Activated naive CD8-positive, alpha-beta T cell (primary cell): ENCODE data around the gene TMEM91.
"Not testable (repeated sequence)": the region's sequence is repeated elsewhere in the genome, so short reads cannot be mapped to it uniquely, and the experiment has no call there.

Experiments used
- H3K27ac Mint-ChIP-seq: one replicate; pipeline ENCODE4 v1.8.0; 2021; ENCODE audit warnings: mixed read lengths
- H3K27me3 Mint-ChIP-seq: one replicate; pipeline ENCODE4 v1.8.0; 2021; ENCODE audit warnings: mixed read lengths
- H3K36me3 Mint-ChIP-seq: one replicate; pipeline ENCODE4 v1.8.0; 2021; ENCODE audit warnings: mixed read lengths
- H3K4me1 Mint-ChIP-seq: one replicate; pipeline ENCODE4 v1.8.0; 2021; ENCODE audit warnings: low read depth, mixed read lengths
- H3K4me3 Mint-ChIP-seq: one replicate; pipeline ENCODE4 v1.8.0; 2021; ENCODE audit warnings: mild to moderate bottlenecking, mixed read lengths
- H3K9me3 Mint-ChIP-seq: one replicate; pipeline ENCODE4 v1.8.0; 2021; ENCODE audit warnings: low read depth, mixed read lengths

TMEM91 gene

DNA sequence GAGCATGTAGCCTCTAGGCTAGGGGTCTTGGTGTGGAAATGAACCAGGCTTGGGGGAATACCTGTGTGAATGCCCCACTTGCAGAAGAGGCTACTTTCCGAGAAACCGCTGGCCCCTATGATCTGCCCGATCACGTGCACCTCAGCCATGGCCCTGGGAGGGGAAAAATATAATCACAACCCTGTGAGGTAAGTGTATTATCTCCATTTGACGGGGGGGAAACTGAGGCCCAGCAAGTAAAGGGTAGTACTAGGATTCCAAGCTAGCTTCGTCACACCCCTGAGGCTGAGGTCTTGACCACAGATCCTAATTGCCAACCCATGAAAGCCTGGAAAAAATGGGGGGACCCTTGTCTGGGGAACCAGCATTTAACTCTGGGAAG is 13.0 kb upstream of the TMEM91 start:
- H3K4me1 Mint-ChIP-seq: peaks cover 47% of the 10 kb centered on the region
- H3K9me3 Mint-ChIP-seq: no peaks in the 10 kb centered on the region
- H3K36me3 Mint-ChIP-seq: no peaks in the 10 kb centered on the region
- H3K27ac Mint-ChIP-seq: peak overlapping the region; percentile 98
- H3K4me3 Mint-ChIP-seq: peak overlapping the region; percentile 97
- H3K27me3 Mint-ChIP-seq: no peaks in the 10 kb centered on the region

DNA sequence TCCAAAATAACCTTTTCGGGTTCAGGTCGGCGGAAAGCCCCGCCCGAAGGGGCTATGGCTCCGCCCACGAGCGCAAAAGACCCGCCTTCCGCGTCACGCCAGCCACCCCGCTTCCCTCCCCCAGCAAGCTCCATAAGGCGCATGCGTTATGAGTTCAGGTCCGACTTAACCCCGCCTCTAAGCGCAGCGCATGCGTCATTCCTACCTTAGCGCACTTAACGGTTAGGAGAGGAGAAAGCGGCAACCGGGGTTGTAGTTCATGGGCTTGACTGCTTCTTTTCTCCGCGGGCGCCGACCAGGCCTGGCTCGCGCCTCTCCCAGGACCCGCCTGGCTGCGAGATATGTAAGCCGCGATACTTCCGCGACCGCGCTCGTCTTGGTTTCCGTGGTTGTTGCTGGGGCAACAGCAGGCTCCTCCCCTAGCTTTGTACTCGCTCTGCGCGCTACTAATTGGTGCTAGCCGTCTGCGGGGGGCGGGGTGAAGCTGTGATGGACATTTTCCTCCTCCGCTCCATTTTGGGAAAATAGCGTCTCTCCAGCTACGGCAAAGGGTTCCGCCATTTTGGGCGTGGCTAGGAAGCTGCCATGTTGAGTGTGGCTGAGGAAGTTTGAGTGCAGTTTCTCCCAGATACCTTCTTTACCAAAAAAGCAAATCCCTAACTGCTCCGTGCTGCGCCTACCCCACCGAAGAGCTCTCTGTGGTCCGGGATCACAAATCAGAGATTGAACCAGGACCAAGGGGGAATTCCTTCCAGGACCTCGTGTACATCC is 12.4 kb upstream of the TMEM91 start, which contains the start of gene B9D2:
Gene B9D2, minus strand, starts transcription at position 397 of the 771 bp plus-strand sequence. CDS start 630 bp downstream, outside the sequence.
- no peaks in the 10 kb centered on the region for H3K9me3 Mint-ChIP-seq
- H3K27ac Mint-ChIP-seq: peak within 1 kb of the TSS; percentile 98
- H3K27me3 Mint-ChIP-seq: no peaks in the 10 kb centered on the region
- peak within 1 kb of the TSS; percentile 97 for H3K4me3 Mint-ChIP-seq
- H3K4me1 Mint-ChIP-seq: peaks cover 42% of the 10 kb centered on the region
- no peaks in the 10 kb centered on the region for H3K36me3 Mint-ChIP-seq

DNA sequence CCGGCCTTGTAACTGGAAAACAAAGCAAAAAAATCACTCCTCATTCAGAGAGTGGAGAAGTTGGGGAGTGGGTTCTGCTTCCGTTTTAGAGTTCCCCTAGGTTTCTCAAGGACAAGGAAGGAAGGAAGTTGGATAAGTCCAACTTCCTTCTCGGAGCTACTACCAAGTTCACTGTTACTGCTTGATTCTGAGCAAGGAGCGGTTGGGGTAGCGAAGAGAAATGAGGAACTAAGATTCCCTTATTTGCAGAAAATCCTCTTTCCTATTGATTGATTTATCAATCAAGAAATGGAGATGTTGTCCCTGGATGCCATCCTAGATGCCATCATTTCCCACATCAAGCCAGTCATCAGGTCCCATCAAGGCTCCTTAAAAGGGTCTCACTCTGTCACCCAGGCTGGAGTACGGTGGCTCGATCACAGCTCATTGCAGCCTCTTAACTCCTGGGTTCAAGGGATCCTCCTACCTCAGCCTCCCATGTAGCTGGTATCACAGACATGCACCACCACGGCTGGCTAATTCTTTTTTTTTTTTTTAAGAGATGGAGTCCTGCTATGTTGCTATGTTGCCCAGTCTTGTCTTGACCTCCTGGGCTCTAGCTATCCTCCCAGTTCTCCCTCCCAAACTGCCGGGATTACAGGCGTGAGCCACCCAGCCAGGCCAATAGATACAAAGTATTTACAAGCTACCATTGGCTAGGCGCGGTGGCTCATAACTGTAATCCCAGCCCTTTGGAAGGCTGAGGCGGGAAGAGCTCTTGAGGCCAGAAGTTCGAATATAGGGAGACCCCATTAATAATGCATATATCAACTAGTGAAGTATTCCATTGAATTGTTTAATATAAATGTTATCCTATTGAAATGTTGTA is 11.6 kb upstream of the TMEM91 start:
- Mint-ChIP-seq H3K27me3 (no peaks in the 10 kb centered on the region), H3K36me3 (no peaks in the 10 kb centered on the region), H3K4me3 (peak overlapping the region; percentile 97), H3K4me1 (peaks cover 39% of the 10 kb centered on the region), H3K9me3 (no peaks in the 10 kb centered on the region), H3K27ac (peak overlapping the region; percentile 98)

- Mint-ChIP-seq H3K36me3 (no peaks in the 10 kb centered on the region), H3K4me1 (peaks cover 32% of the 10 kb centered on the region), H3K27ac (no peak overlapping the region), H3K9me3 (no peaks in the 10 kb centered on the region), H3K4me3 (no peak overlapping the region), H3K27me3 (no peaks in the 10 kb centered on the region)
Measured at GRCh38 chr19:41366089-41366488, 10.2 kb upstream of the TMEM91 start.

- Mint-ChIP-seq H3K27me3 (no peaks in the 10 kb centered on the region), H3K4me3 (no peak overlapping the region), H3K9me3 (no peaks in the 10 kb centered on the region), H3K4me1 (peaks cover 25% of the 10 kb centered on the region), H3K27ac (no peak overlapping the region), H3K36me3 (no peaks in the 10 kb centered on the region)
Measured at GRCh38 chr19:41367848-41368301, 8.5 kb upstream of the TMEM91 start.

DNA sequence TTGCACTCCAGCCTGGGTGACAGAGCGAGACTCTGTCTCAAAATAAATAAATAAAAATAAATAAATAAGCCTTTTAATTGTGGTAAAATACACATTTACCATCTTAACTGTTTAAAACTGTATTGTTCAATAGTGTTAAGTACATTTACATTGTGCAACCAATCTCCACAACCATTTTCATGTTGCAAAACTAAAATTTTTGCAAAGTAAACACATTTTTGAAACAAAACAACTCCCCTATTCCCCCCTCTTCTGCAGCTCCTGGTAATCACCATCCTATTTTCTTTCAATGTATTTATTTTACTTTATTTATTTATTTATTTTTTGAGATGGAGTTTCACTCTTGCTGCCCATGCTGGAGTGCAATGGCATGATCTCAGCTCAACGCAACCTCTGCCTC is 6.6 kb upstream of the TMEM91 start:
- Mint-ChIP-seq H3K36me3 (no peaks in the 10 kb centered on the region), H3K27ac (no peak overlapping the region), H3K4me1 (peaks cover 10% of the 10 kb centered on the region), H3K4me3 (no peak overlapping the region), H3K9me3 (no peaks in the 10 kb centered on the region), H3K27me3 (no peaks in the 10 kb centered on the region)

GRCh38 chr19:41371119-41371518 is 5.2 kb upstream of the TMEM91 start:
- H3K4me1 Mint-ChIP-seq, H3K27me3 Mint-ChIP-seq, H3K9me3 Mint-ChIP-seq, H3K4me3 Mint-ChIP-seq, H3K36me3 Mint-ChIP-seq: not testable (repeated sequence)
- H3K27ac Mint-ChIP-seq: peak overlapping the region; percentile 64

DNA sequence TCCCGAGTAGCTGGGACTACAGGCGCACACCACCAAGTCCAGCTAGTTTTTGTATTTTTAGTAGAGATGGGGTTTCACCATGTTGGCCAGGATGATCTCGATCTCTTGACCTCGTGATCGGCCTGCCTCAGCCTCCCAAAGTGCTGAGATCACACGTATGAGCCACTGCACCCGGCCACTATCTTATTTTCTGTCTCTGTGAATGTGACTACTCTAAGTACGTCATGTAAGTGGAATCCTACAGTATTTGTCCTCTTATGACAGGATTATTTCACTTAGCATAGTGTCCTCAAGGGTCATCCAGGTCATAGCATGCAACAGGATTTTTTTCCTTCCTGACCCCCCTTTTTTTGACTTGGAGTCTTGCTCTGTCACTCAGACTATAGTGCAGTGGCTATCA is 4.8 kb upstream of the TMEM91 start:
- Mint-ChIP-seq H3K4me1 (peaks cover 9% of the 10 kb centered on the region), H3K9me3 (no peaks in the 10 kb centered on the region), H3K27me3 (no peaks in the 10 kb centered on the region), H3K4me3 (no peak overlapping the region), H3K36me3 (no peaks in the 10 kb centered on the region), H3K27ac (peak overlapping the region; percentile 64)

- peaks cover 16% of the 10 kb centered on the region for H3K4me1 Mint-ChIP-seq
- no peaks in the 10 kb centered on the region for H3K9me3 Mint-ChIP-seq
- H3K27ac Mint-ChIP-seq: no peak overlapping the region
Measured at GRCh38 chr19:41372501-41372900, 3.8 kb upstream of the TMEM91 start.

DNA sequence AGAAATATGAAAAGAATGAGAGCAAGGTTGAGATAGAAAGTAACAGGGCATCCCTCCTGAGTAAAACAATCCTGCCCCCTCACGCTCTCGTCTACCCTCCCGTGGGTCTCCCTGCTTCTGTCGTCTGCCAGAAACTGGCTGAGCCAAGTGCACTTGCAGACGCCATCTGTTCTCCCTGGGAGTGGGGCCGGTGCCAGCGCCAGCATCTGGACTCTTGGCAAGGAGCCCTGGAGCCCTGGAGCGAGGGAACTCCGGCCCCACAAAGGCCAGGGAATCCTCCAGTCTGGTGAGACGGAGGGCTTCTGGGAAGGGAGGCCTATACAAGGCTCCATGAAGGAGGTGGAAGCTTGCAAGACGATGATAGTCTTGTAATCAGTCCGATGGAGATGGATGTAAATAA is 2.3 kb upstream of the TMEM91 start:
- H3K9me3 Mint-ChIP-seq: no peaks in the 10 kb centered on the region
- no peaks in the 10 kb centered on the region for H3K36me3 Mint-ChIP-seq
- H3K4me1 Mint-ChIP-seq: peaks cover 17% of the 10 kb centered on the region
- H3K27me3 Mint-ChIP-seq: no peaks in the 10 kb centered on the region
- no peak overlapping the region for H3K4me3 Mint-ChIP-seq
- H3K27ac Mint-ChIP-seq: no peak overlapping the region

More at GRCh38 chr19:41372501-41372900, 3.8 kb upstream of the TMEM91 start:
- H3K27me3 Mint-ChIP-seq: no peaks in the 10 kb centered on the region
- no peaks in the 10 kb centered on the region for H3K36me3 Mint-ChIP-seq
- H3K4me3 Mint-ChIP-seq: no peak overlapping the region

DNA sequence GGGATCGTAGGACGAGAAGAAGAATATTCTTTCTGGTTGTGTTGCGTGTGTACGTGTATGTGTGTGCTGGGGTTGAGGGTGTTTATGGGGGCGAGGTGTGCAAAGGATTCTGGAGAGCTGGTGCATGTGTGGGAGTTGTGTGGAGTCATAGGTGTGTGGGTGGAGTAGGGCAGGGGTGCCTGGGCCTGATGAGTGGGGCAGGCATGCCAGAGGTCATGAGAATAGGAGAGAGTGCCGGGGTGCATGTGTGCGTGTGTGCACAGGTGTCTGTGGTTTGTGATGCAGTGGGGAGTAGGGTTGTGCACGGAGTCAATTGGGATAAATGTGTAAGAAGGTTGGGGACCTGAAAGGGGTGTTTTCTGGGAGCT is 649 bp downstream of the TMEM91 start:
- Mint-ChIP-seq H3K27me3 (no peaks in the 10 kb centered on the region), H3K27ac (peak overlapping the region; percentile 88), H3K36me3 (no peaks in the 10 kb centered on the region), H3K4me1 (peaks cover 17% of the 10 kb centered on the region), H3K4me3 (peak overlapping the region; percentile 86), H3K9me3 (no peaks in the 10 kb centered on the region)

- Mint-ChIP-seq H3K27ac (peak overlapping the region; percentile 64), H3K4me1 (peaks cover 17% of the 10 kb centered on the region), H3K27me3 (no peaks in the 10 kb centered on the region), H3K4me3 (no peak overlapping the region), H3K36me3 (no peaks in the 10 kb centered on the region), H3K9me3 (no peaks in the 10 kb centered on the region)
Measured at GRCh38 chr19:41377977-41378709, 1.8 kb downstream of the TMEM91 start.

GRCh38 chr19:41381536-41381935 is 5.2 kb downstream of the TMEM91 start:
- H3K4me1 Mint-ChIP-seq: peaks cover 12% of the 10 kb centered on the region
- not testable (repeated sequence) for H3K27ac Mint-ChIP-seq, H3K36me3 Mint-ChIP-seq, H3K9me3 Mint-ChIP-seq, H3K27me3 Mint-ChIP-seq, H3K4me3 Mint-ChIP-seq

GRCh38 chr19:41384351-41384750 is 8.0 kb downstream of the TMEM91 start:
- Mint-ChIP-seq H3K27ac (no peak overlapping the region), H3K36me3 (no peaks in the 10 kb centered on the region), H3K27me3 (no peaks in the 10 kb centered on the region), H3K4me3 (no peak overlapping the region), H3K4me1 (no peaks in the 10 kb centered on the region), H3K9me3 (no peaks in the 10 kb centered on the region)

GRCh38 chr19:41386442-41386841 is 10.1 kb downstream of the TMEM91 start:
- no peak overlapping the region for H3K27ac Mint-ChIP-seq
- H3K4me1 Mint-ChIP-seq: no peaks in the 10 kb centered on the region
- no peaks in the 10 kb centered on the region for H3K9me3 Mint-ChIP-seq
- H3K27me3 Mint-ChIP-seq: no peaks in the 10 kb centered on the region
- H3K4me3 Mint-ChIP-seq: no peak overlapping the region
- H3K36me3 Mint-ChIP-seq: no peaks in the 10 kb centered on the region
